ENCODE data around the gene TENT4A. TPM values are rescaled to one million over a fixed set of nuclear protein-coding genes. Genes with fewer than 3 reads are reported as not detected.

Gene TENT4A
- total RNA-seq, 1 experiment from 2014 or later = 51.7 TPM

- H3K4me1 ChIP-seq (ENCODE audit: insufficient read depth, low read length, poor library complexity, severe bottlenecking) = peaks cover 68% of the 10 kb centered on the region
- no peak for DNase-seq (ENCODE audit: low spot score)
- TF ChIP-seq EZH2 (IDR thresholded peaks at IDR 0.05; ENCODE audit: borderline replicate concordance, low read depth, low read length, poor library complexity, severe bottlenecking) = no peak
- TF ChIP-seq CTCF (conservative IDR thresholded peaks at IDR 0.05; ENCODE audit: low read depth, low read length) = no peak
Observed at GRCh38 chr5:6731465-6732237, 18.4 kb downstream of the TENT4A start.

GRCh38 chr5:6732634-6733410 is 19.6 kb downstream of the TENT4A start:
- peaks cover 3% of the 10 kb centered on the region for H3K36me3 ChIP-seq (ENCODE audit: insufficient read depth, low read length, poor library complexity, severe bottlenecking)
- H3K9me3 ChIP-seq (ENCODE audit: low read depth, low read length, poor library complexity, severe bottlenecking) = no peaks in the 10 kb centered on the region
- DNase-seq (ENCODE audit: low spot score) = peak; percentile 47
- ChIA-PET CTCF (no interaction called here), POLR2A (ENCODE audit: low non-redundant PET) (no interaction called here)
- H3K4me3 ChIP-seq (ENCODE audit: low read depth, low read length, poor library complexity, severe bottlenecking) = no peak overlapping the region
- intact Hi-C loops (cut with micrococcal nuclease; ENCODE audit: unreplicated experiment) = no loop called here
- H3K27ac ChIP-seq (ENCODE audit: low read depth, low read length, poor library complexity, severe bottlenecking) = peak overlapping the region; percentile 42
- H3K4me1 ChIP-seq (ENCODE audit: insufficient read depth, low read length, poor library complexity, severe bottlenecking) = peaks cover 56% of the 10 kb centered on the region
- no peaks in the 10 kb centered on the region for H3K27me3 ChIP-seq (replicated peaks; ENCODE audit: insufficient read depth, low read depth, low read length, poor library complexity)
- TF ChIP-seq EZH2 (IDR thresholded peaks at IDR 0.05; ENCODE audit: borderline replicate concordance, low read depth, low read length, poor library complexity, severe bottlenecking) = no peak
- TF ChIP-seq CTCF (conservative IDR thresholded peaks at IDR 0.05; ENCODE audit: low read depth, low read length) = no peak
- BruUV-seq (replicated peaks) = no TSS peak

More at GRCh38 chr5:6731465-6732237, 18.4 kb downstream of the TENT4A start:
- BruUV-seq (replicated peaks) = no TSS peak
- Histone ChIP-seq H3K36me3 (ENCODE audit: insufficient read depth, low read length, poor library complexity, severe bottlenecking) (no peaks in the 10 kb centered on the region), H3K27ac (ENCODE audit: low read depth, low read length, poor library complexity, severe bottlenecking) (no peak overlapping the region), H3K27me3 (replicated peaks; ENCODE audit: insufficient read depth, low read depth, low read length, poor library complexity) (no peaks in the 10 kb centered on the region), H3K9me3 (ENCODE audit: low read depth, low read length, poor library complexity, severe bottlenecking) (no peaks in the 10 kb centered on the region), H3K4me3 (ENCODE audit: low read depth, low read length, poor library complexity, severe bottlenecking) (no peak overlapping the region)
- CTCF ChIA-PET = no interaction called here
- intact Hi-C loops (cut with micrococcal nuclease; ENCODE audit: unreplicated experiment) = no loop called here
- POLR2A ChIA-PET (ENCODE audit: low non-redundant PET) = no interaction called here

- intact Hi-C loops (cut with micrococcal nuclease; ENCODE audit: unreplicated experiment) = no loop called here
- POLR2A ChIA-PET (ENCODE audit: low non-redundant PET) = no interaction called here
- Histone ChIP-seq H3K36me3 (ENCODE audit: insufficient read depth, low read length, poor library complexity, severe bottlenecking) (peaks cover 10% of the 10 kb centered on the region), H3K27me3 (replicated peaks; ENCODE audit: insufficient read depth, low read depth, low read length, poor library complexity) (no peaks in the 10 kb centered on the region), H3K4me3 (ENCODE audit: low read depth, low read length, poor library complexity, severe bottlenecking) (no peak overlapping the region), H3K4me1 (ENCODE audit: insufficient read depth, low read length, poor library complexity, severe bottlenecking) (peaks cover 48% of the 10 kb centered on the region), H3K27ac (ENCODE audit: low read depth, low read length, poor library complexity, severe bottlenecking) (no peak overlapping the region), H3K9me3 (ENCODE audit: low read depth, low read length, poor library complexity, severe bottlenecking) (no peaks in the 10 kb centered on the region)
- no peak for DNase-seq (ENCODE audit: low spot score)
- BruUV-seq (replicated peaks) = no TSS peak
- TF ChIP-seq EZH2 (IDR thresholded peaks at IDR 0.05; ENCODE audit: borderline replicate concordance, low read depth, low read length, poor library complexity, severe bottlenecking) = no peak
- TF ChIP-seq CTCF (conservative IDR thresholded peaks at IDR 0.05; ENCODE audit: low read depth, low read length) = no peak
- CTCF ChIA-PET = no interaction called here
Observed at GRCh38 chr5:6733411-6734242, 20.4 kb downstream of the TENT4A start.
